Neural cell (in vitro differentiated cells): ENCODE results near the gene MLX.

Experiments
- EP300 ChIP-seq: fragments of 450-650 bp; conservative IDR thresholded peaks from 2 replicates; pipeline ENCODE4 v1.6.1; 2014; ENCODE audit warnings: antibody characterized with exemption, mild to moderate bottlenecking, moderate library complexity; ENCODE audit not compliant: poor library complexity, severe bottlenecking
- MXI1 ChIP-seq: fragments of 450-650 bp; conservative IDR thresholded peaks from 2 replicates; pipeline ENCODE4 v1.6.1; 2014; ENCODE audit warnings: antibody characterized with exemption, mild to moderate bottlenecking; ENCODE audit not compliant: poor library complexity, severe bottlenecking
- SMC3 ChIP-seq: fragments of 450-650 bp; conservative IDR thresholded peaks from 2 replicates; pipeline ENCODE4 v1.6.1; 2014; ENCODE audit warnings: antibody characterized with exemption, mild to moderate bottlenecking, moderate library complexity; ENCODE audit not compliant: poor library complexity
- TAF1 ChIP-seq: IDR thresholded peaks from 2 replicates; pipeline ENCODE4 v1.6.1; 2012; ENCODE audit warnings: low read depth
- TF ChIP-seq, protein P1 (sequence below): fragments of 450-650 bp; IDR thresholded peaks from 2 replicates; pipeline ENCODE4 v1.5.1; 2014; ENCODE audit warnings: antibody characterized with exemption, mild to moderate bottlenecking, moderate library complexity; ENCODE audit not compliant: poor library complexity, severe bottlenecking

DNA sequence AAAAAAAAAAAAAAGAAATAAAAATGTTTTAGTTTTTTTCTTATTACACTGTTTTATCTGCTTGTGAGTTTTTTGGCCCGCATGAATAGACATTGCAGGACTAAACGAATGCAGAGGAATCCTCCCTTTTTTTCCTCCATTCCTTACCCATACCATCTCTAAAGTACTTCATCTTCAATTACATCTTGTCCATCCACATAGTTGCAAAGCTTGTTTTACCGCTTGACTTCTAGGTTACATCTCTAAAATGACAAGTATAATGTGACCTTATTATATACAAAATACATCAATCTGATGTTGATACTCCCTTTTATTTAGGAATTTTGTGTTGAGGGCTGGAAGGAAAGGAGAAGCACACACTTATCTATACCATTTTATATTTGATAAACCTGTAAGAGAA, 29.5 kb downstream of the MLX start:
- TF ChIP-seq, protein P1, sequence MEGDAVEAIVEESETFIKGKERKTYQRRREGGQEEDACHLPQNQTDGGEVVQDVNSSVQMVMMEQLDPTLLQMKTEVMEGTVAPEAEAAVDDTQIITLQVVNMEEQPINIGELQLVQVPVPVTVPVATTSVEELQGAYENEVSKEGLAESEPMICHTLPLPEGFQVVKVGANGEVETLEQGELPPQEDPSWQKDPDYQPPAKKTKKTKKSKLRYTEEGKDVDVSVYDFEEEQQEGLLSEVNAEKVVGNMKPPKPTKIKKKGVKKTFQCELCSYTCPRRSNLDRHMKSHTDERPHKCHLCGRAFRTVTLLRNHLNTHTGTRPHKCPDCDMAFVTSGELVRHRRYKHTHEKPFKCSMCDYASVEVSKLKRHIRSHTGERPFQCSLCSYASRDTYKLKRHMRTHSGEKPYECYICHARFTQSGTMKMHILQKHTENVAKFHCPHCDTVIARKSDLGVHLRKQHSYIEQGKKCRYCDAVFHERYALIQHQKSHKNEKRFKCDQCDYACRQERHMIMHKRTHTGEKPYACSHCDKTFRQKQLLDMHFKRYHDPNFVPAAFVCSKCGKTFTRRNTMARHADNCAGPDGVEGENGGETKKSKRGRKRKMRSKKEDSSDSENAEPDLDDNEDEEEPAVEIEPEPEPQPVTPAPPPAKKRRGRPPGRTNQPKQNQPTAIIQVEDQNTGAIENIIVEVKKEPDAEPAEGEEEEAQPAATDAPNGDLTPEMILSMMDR: no peak
- TF ChIP-seq TAF1: no peak
- TF ChIP-seq MXI1: no peak
- TF ChIP-seq EP300: no peak
- TF ChIP-seq SMC3: no peak
